ENCODE measurements around the gene TSPAN7.

TSPAN7 gene

DNA sequence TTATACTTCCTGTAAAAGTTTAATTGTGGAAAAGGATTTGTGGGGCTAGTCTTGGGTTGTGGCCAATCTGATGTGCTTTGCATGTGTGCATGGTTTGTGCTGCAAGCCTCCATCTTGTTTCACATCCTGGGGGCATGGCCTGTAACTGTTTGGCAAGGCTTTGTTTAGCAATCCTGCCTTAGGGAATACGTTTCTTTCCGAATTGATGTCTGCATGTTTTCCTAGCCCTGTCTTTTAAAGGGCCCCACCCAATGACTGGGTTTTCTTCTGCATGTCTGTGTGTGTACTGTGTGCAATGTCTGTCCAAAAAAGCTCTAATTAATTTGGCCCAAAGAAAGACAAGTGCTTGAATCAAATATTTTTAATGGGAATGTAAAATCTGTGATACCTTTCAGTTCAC lies 165.3 kb downstream of the TSPAN7 start:
- Histone ChIP-seq H3K27ac (ENCODE audit: low read depth, low read length) (no peak overlapping the region), H3K4me3 (ENCODE audit: low read length) (no peak overlapping the region), H3K9me3 (ENCODE audit: control insufficient read depth, insufficient read depth, low read length) (no peaks in the 10 kb centered on the region), H4K20me1 (ENCODE audit: control insufficient read depth, insufficient read depth, low read depth, low read length) (no peaks in the 10 kb centered on the region), H3K4me2 (ENCODE audit: low read length) (no peak overlapping the region), H3K4me1 (ENCODE audit: control insufficient read depth, low read length) (no peaks in the 10 kb centered on the region), H3K27me3 (ENCODE audit: control insufficient read depth, low read length) (no peaks in the 10 kb centered on the region), H3F3A (ENCODE audit: control insufficient read depth, insufficient read depth) (no peaks in the 10 kb centered on the region), H3K79me2 (ENCODE audit: control insufficient read depth, low read length) (no peaks in the 10 kb centered on the region), H3K9me2 (replicated peaks; ENCODE audit: control insufficient read depth, low read length) (no peaks in the 10 kb centered on the region), H3K36me3 (ENCODE audit: control insufficient read depth, low read length) (no peaks in the 10 kb centered on the region)
- TF ChIP-seq EZH2phosphoT487 (IDR thresholded peaks at IDR 0.05; ENCODE audit: borderline replicate concordance, low read length): no peak
- TF ChIP-seq, protein P1, sequence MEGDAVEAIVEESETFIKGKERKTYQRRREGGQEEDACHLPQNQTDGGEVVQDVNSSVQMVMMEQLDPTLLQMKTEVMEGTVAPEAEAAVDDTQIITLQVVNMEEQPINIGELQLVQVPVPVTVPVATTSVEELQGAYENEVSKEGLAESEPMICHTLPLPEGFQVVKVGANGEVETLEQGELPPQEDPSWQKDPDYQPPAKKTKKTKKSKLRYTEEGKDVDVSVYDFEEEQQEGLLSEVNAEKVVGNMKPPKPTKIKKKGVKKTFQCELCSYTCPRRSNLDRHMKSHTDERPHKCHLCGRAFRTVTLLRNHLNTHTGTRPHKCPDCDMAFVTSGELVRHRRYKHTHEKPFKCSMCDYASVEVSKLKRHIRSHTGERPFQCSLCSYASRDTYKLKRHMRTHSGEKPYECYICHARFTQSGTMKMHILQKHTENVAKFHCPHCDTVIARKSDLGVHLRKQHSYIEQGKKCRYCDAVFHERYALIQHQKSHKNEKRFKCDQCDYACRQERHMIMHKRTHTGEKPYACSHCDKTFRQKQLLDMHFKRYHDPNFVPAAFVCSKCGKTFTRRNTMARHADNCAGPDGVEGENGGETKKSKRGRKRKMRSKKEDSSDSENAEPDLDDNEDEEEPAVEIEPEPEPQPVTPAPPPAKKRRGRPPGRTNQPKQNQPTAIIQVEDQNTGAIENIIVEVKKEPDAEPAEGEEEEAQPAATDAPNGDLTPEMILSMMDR (IDR thresholded peaks at IDR 0.05; ENCODE audit: low read depth, low read length, poor library complexity, severe bottlenecking): no peak

DNA sequence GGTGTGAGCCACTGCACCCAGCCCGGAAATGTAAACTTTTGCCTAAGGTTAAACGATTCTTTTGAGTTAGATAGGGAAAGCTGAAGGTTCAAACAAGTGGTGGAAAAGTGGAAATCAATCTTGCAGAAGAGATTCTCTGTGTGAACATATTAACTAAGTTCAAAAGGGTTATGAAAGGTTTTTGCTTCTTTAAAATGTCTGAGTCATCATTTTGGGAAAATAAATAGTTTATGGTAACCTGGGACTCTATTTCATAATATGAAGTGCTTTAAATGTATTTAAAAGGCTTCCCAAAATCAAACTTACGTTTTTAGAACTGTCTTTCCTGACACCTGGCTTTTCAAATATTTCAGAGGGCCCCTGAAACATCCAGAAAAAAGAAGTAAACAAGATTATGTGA lies 166.3 kb downstream of the TSPAN7 start:
- Histone ChIP-seq H3K4me3 (ENCODE audit: low read length) (no peak overlapping the region), H3K9me3 (ENCODE audit: control insufficient read depth, insufficient read depth, low read length) (no peaks in the 10 kb centered on the region)
- TF ChIP-seq, protein P1 (IDR thresholded peaks at IDR 0.05; ENCODE audit: low read depth, low read length, poor library complexity, severe bottlenecking): no peak
- TF ChIP-seq EZH2phosphoT487 (IDR thresholded peaks at IDR 0.05; ENCODE audit: borderline replicate concordance, low read length): no peak

DNA sequence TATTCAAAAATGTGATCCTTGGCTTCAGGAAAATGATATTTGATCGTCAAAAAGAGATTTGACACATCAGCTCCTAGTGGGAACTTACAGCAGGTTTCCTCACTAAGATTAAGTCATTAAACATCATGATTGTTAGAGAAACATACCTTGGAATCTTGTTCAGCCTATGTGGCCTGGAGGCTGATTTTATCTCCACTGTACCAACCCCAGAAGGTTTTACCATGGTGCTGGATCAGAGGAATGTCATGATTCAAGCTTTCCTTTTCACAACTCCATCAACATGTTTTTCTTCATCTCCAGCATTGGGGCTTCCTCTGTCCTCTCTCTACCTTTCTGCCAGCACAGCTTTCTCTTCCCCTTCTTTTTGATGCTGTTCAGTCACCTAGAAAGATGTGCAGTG lies 171.5 kb downstream of the TSPAN7 start:
- no peaks in the 10 kb centered on the region for H3K9me3 ChIP-seq (ENCODE audit: control insufficient read depth, insufficient read depth, low read length)

More for the DNA sequence above, 166.3 kb downstream of the TSPAN7 start:
- Histone ChIP-seq H4K20me1 (ENCODE audit: control insufficient read depth, insufficient read depth, low read depth, low read length) (no peaks in the 10 kb centered on the region), H3K4me1 (ENCODE audit: control insufficient read depth, low read length) (no peaks in the 10 kb centered on the region), H3F3A (ENCODE audit: control insufficient read depth, insufficient read depth) (no peaks in the 10 kb centered on the region), H3K27ac (ENCODE audit: low read depth, low read length) (no peak overlapping the region), H3K36me3 (ENCODE audit: control insufficient read depth, low read length) (no peaks in the 10 kb centered on the region), H3K4me2 (ENCODE audit: low read length) (no peak overlapping the region), H3K27me3 (ENCODE audit: control insufficient read depth, low read length) (no peaks in the 10 kb centered on the region), H3K79me2 (ENCODE audit: control insufficient read depth, low read length) (no peaks in the 10 kb centered on the region), H3K9me2 (replicated peaks; ENCODE audit: control insufficient read depth, low read length) (no peaks in the 10 kb centered on the region)

More for the DNA sequence above, 171.5 kb downstream of the TSPAN7 start:
- no peak for TF ChIP-seq EZH2phosphoT487 (IDR thresholded peaks at IDR 0.05; ENCODE audit: borderline replicate concordance, low read length)
- TF ChIP-seq, protein P1 (IDR thresholded peaks at IDR 0.05; ENCODE audit: low read depth, low read length, poor library complexity, severe bottlenecking): no peak
- Histone ChIP-seq H3K79me2 (ENCODE audit: control insufficient read depth, low read length) (no peaks in the 10 kb centered on the region), H3F3A (ENCODE audit: control insufficient read depth, insufficient read depth) (no peaks in the 10 kb centered on the region), H3K9me2 (replicated peaks; ENCODE audit: control insufficient read depth, low read length) (no peaks in the 10 kb centered on the region), H3K4me1 (ENCODE audit: control insufficient read depth, low read length) (no peaks in the 10 kb centered on the region), H4K20me1 (ENCODE audit: control insufficient read depth, insufficient read depth, low read depth, low read length) (no peaks in the 10 kb centered on the region), H3K27ac (ENCODE audit: low read depth, low read length) (no peak overlapping the region), H3K4me2 (ENCODE audit: low read length) (no peak overlapping the region), H3K27me3 (ENCODE audit: control insufficient read depth, low read length) (no peaks in the 10 kb centered on the region), H3K4me3 (ENCODE audit: low read length) (no peak overlapping the region), H3K36me3 (ENCODE audit: control insufficient read depth, low read length) (no peaks in the 10 kb centered on the region)

All from DOHH2 (cell line).